Ramos (cell line): ENCODE results near the gene BABAM2.

ENCODE experiments used
- in situ Hi-C: fragments of 300-500 bp; cut with MboI; formaldehyde crosslinking; loops from one replicate; pipeline ENCODE4 v1.14.3; 2022; ENCODE audit warnings: low sequenced_read_pairs; ENCODE audit not compliant: unreplicated experiment

BABAM2 gene

DNA sequence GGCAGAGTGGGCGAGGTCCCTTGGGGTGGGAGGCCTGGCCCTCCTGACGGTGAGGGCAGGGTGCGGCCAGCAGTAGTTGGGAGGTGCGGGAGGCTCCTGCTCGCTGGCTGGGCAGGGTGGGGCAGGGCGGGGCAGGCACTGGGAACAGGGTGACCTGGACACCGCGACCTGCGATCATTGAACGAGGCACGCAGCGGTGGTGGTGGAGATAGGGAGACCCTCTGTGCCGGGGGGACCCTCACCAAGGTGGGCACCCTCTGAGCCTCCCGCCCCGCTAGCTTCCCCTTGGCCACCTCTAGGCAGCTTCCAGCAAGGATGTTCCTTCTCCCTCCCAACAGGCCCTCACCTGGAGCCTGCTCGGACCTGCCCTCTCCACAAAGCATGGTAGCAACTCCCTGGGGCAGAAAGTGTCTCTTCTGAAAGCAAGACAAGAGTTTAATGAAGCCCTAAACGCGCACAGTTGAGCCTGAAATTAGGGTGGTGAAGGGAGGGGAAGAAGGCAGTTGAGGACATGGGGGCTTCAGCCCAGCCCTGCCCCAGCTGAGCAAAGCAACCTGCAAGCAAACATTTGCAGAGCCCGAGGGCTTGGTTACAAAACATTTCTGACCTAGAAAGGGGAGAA lies 486.8 kb downstream of the BABAM2 start:
- in situ Hi-C loops, result no loop called here

DNA sequence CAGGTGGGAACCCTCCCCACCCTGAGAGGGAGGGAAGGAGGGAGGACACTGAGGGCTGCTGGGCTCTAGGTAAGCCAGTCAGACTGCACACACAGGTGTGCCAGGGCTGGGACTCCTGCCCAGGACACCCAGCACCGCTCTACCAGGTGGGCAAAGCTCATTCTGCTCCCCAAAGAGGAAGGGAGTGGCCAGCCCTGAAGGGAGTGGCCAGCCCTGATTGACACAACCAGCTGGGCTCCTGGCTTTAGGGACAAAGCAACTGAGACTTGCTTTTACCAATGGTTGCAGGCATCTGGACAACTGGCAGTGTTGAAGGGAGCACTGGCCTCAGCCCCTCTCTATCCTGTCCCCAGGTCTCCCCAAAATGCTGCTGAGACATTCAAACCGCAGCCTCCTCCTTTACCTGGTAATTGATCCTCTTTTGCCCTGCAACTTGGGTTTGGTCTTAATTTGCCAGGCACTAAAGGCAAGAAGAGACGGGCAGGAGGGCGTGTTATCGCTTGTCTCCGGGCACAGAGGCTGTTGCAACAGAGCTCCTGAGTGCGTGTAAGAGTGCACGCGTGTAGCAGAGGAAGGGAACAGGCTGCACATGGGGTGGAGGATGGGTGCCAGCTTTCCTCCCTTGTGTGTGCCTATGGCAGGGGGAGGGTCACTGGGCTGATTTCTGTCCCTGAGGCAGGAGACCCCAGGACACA lies 487.6 kb downstream of the BABAM2 start:
- in situ Hi-C loops, result no loop called here

DNA sequence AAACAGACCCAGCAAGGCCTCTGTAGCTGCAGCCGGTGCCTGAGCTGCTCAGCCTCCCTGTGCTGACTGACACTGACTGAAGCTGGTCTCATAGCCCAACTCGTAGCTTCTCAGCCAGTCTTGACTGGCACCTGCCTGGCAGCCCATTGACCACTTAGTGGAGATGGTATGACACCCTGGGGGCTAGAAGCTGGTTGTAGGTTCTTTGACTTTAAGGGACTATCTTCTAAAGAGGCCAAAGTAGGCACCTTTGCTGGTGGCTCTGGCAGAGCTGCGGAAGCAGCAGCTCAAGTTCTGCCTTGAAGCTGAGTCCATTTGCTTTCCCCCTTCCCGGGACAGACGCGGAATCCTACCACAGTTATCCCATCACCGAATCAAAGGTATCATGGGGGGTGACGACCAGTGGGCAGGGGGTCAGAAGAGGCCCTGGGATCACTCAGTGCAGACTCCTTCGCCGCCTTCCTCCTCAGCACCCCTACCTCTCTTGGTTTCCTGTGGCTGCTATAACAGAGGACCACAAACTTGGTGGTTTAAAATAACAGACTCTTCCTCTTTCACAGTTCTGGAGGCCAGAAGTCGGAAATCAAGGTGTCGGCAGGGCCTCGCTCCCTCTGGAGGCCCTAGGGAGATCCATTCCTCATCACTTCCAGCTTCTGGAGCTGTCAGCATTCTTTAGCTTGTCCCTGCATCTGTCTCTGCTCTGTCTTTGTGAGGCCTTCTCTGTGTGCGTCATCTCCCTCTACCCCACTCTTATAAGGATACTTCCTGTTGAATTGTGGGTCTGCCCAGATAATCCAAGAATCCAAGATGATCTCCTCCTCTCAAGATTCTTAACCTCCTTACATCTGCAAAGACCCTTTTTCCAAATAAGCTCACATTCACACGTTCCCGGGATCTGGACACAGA lies 488.4 kb downstream of the BABAM2 start:
- in situ Hi-C loops, result no loop called here

DNA sequence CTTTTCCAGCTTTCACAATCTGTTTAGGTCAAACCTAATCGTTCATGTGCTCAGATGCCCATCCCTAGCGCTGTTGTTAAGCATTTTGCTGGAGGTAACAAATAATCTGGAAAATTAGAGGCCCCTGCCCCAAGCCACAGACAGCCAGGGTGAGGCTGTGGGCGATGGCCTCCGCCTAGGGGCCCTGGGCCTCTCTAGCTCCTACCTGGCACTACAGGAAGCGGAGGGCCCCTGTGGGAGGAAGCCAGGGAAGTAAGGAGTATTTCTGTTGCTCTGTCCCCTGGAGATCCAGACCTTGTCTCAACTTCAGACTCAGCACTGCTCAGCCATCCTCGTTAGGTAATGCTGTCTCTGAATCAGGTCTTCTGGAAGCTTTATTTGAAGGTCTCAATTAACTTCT lies 489.7 kb downstream of the BABAM2 start:
- in situ Hi-C loops, result no loop called here

DNA sequence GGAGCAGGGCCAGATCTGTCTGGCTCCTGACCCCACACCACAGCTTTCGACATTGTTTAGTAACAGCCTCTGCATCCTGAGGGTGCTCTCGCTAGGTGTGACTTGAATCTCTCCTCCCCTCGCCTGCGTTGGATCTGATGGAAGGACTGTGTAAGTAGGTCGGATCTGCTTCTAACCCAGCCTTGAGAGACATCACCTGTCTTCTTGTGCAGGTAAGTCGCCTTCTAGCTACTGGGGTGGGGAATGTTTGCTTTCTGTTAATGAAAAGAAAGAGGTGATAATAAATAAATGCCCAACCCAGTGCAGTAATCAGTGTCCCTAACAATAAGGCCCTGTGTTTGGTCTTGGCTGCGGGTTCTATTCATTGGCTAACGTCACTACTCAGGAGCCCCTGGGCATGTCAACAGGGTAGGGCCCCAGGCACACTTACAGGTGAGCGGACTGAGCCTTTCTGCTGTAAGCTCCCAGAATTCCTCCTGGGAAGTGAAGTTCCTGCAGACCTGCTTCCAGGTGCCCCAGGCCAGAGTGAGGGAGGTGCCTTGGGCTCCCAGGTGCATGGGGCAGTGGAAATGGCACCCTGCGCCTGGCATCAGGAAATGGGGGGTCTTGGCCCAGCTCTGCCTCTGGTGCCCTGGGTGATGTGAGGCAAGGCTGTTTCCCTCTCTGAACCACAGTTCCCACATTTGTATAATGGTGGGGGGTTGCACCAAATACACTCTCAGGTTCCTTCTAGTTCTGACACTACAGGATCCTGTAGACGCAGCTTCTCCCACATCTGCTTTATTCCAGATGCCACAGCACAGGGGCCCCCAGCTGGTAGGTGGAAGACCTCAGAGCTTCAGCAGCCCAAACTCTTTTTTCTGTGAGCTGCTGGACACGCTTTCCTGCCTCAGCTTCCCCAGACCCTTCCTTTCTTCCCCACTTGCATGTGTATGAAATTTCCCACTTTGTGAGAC lies 491.0 kb downstream of the BABAM2 start:
- in situ Hi-C loops, result no loop called here

DNA sequence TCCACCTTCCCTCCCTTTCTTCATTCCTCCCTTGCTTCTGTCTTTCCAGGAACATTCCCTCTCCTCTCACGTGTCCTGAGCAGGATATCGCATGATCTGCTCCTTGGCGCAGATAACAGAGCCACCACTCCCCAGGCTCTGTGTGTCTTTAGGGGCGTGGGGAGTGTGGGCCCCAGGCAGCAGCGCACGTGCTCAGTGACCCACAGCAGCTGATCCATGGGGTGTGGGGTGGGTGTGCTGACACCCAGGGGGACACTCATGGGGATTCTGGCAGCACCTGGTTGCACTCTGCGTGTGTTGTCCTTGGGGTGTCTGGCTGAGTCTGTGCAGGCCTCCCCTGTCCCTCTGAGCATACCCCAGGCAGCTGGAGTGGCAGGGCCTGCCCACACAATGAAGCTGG lies 492.2 kb downstream of the BABAM2 start:
- in situ Hi-C loops, result no loop called here

DNA sequence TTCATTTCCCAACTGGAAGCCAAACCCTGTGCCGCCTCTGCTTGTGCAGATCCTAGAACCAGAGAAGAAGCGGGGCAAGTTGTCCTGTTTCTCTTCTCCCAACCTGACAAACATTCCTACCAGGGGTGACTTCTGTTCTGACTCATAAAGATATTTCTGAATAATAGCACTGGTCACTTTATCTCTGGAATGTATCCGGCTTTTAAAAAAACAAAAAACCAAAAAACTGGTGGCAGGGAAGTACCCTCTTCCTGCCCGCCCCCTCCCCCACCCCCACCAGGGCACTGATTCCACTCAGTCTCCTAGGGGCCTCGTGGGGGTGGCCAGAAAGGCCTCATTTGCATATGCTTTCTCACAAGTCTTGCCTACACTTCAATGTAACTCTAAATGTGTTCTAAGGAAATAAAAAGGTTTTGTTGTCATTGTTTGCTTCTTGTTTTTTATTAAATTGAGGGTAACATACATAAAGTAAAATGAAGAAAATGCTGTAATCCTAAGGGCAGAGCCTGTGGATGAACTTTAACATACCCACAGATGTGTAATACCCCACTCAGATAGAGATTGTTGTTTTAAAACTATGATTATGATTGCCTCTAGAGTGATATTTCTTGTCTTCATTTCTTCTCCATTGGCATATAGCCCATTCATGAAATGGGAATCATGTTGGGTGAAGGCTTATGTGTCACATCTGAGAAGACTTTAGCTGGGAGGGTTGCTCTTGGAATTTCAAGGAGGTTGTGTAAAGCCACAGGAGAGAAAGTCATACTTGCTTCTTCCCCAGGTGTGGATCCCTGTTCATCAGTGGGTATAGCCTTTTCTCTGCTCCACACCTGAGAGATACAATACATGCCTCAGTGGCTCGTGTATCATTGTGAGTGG lies 496.8 kb downstream of the BABAM2 start:
- in situ Hi-C loops, result no loop called here
